ENCODE measurements around the gene ZNF8.

DNA sequence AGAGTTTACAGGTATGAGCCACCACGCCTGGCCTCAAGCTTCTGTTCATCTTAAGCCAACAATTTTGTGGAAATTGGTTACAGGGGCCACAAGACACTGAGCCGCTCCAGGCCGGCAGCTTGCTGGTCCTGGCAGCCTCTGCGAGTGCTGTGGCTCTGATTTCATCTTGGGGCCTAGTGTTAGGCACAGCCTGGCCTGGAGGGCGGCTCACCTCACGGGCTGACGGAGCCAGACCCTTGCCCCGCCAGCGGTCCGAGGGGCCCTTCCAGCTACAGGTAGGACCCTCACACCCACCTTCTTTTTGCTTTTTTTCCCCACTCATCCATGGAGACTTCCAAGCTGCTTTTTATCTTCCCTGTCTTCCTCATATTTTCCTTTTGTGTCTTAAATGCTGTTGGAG, 41.4 kb upstream of the ZNF8 start:
- TF ChIP-seq CTCF (conservative IDR thresholded peaks at IDR 0.05) (no peak), EZH2 (IDR thresholded peaks at IDR 0.05; ENCODE audit: low read depth) (no peak)

Data from PC-9 (cell line).